GM06990 (cell line): ENCODE measurements around the gene FAM83G.
"Not testable (repeated sequence)": the region's sequence is repeated elsewhere in the genome, so short reads cannot be mapped to it uniquely, and the experiment has no call there.

Experiments used
- DNase-seq: peaks from one replicate; pipeline ENCODE4 v3.0.0-alpha.2; 2011; ENCODE audit not compliant: insufficient read length; ENCODE audit errors: extremely low read depth
- H3K27me3 ChIP-seq: replicated peaks from 2 replicates; pipeline ENCODE4 v1.6.0; 2011; ENCODE audit warnings: low read length; ENCODE audit not compliant: control insufficient read depth, insufficient read depth
- H3K36me3 ChIP-seq: 2 replicates; pipeline ENCODE4 v1.5.1; 2011; ENCODE audit warnings: low read length; ENCODE audit not compliant: control insufficient read depth, insufficient read depth
- H3K4me3 ChIP-seq: replicated peaks from 2 replicates; pipeline ENCODE4 v1.5.1; 2011; ENCODE audit warnings: low read depth, mild to moderate bottlenecking, control low read depth, low read length
- TF ChIP-seq, protein P1 (sequence below): IDR thresholded peaks from 2 replicates; pipeline ENCODE4 v1.5.1; 2011; ENCODE audit warnings: low read length, control low read depth, mild to moderate bottlenecking, inconsistent platforms; ENCODE audit not compliant: insufficient read depth, poor library complexity, severe bottlenecking

Gene FAM83G

DNA sequence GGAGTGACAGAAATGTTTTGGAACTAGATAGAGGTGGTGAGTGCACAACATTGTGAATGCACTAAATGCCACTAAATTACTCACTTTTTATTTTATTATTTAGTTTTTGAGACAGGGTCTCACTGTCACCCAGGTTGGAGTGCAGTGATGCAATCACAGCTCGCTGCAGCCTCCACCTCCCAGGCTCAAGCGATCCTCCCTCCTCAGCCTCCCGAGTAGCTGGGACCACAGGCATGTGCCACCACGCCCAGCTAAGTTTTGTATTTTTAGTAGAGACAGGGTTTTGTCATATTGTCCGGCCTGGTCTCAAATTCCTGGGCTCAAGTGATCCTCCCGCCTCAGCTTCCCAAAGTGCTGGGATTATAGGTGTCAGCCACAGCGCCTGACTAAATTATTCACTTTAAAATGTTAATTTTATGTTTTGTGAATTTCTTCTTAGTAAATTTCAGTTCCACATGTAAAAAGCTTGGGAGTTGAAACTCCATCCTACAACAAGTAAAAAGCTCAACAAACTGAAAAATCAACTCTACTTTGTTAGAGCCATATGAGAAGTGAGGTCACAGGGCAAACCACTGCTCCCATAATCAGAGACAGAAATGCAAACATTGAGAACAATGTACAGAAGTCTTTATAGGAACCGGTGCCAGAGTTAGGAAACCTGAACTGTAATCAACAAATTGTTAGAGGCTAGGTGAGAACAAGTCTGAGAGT lies 66.4 kb downstream of the FAM83G start:
- H3K4me3 ChIP-seq = no peak overlapping the region
- DNase-seq = no peak
- no peaks in the 10 kb centered on the region for H3K36me3 ChIP-seq
- TF ChIP-seq, protein P1, sequence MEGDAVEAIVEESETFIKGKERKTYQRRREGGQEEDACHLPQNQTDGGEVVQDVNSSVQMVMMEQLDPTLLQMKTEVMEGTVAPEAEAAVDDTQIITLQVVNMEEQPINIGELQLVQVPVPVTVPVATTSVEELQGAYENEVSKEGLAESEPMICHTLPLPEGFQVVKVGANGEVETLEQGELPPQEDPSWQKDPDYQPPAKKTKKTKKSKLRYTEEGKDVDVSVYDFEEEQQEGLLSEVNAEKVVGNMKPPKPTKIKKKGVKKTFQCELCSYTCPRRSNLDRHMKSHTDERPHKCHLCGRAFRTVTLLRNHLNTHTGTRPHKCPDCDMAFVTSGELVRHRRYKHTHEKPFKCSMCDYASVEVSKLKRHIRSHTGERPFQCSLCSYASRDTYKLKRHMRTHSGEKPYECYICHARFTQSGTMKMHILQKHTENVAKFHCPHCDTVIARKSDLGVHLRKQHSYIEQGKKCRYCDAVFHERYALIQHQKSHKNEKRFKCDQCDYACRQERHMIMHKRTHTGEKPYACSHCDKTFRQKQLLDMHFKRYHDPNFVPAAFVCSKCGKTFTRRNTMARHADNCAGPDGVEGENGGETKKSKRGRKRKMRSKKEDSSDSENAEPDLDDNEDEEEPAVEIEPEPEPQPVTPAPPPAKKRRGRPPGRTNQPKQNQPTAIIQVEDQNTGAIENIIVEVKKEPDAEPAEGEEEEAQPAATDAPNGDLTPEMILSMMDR = no peak
- no peaks in the 10 kb centered on the region for H3K27me3 ChIP-seq

GRCh38 chr17:18933102-18934058 lies 71.2 kb downstream of the FAM83G start:
- peak; percentile 27 for DNase-seq

DNA sequence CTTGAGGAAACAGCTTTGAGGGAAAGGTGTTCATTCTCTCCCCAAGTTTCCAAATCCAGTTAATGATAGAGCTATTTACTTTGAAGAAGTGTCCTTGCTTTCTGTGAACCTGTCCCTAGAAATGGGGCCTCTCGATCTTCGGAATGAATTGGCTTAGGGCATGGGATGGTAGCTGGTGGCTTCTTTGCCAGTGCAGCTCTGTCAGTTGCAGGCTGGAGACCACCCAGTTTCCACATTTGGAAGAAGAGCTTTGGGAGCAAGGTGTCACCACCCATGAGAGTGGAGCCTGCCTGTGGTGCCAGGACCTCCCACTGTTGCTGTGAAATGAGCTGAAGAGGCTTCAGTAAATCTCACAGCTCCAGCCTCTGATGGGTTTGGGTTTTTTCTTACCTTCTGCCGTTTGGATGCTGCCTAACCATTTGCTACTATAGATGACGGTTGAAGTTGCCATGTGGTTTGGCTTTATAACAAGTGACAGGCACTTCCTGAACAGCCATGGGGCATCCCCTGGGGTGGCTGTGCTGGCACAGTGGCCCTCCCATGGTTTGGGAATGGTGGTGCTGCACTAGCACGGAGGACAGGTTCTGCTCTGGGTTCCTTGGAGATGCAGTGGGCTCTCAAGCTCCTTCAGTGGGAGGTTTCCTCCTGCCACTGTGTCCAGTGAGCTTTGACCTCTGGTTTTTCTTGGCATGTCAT lies 72.1 kb downstream of the FAM83G start:
- no peak overlapping the region for H3K4me3 ChIP-seq
- H3K36me3 ChIP-seq = peaks cover 14% of the 10 kb centered on the region
- no peak for DNase-seq
- TF ChIP-seq, protein P1 = no peak
- no peaks in the 10 kb centered on the region for H3K27me3 ChIP-seq

More at GRCh38 chr17:18933102-18934058, 71.2 kb downstream of the FAM83G start:
- TF ChIP-seq, protein P1 = no peak
- Histone ChIP-seq H3K36me3 (peaks cover 10% of the 10 kb centered on the region), H3K4me3 (no peak overlapping the region), H3K27me3 (no peaks in the 10 kb centered on the region)

GRCh38 chr17:18928628-18929125 lies 75.9 kb downstream of the FAM83G start:
- Histone ChIP-seq H3K27me3 (no peaks in the 10 kb centered on the region), H3K36me3 (peaks cover 14% of the 10 kb centered on the region), H3K4me3 (no peak overlapping the region)
- TF ChIP-seq, protein P1 = no peak
- DNase-seq = no peak

GRCh38 chr17:18925187-18925586 lies 79.4 kb downstream of the FAM83G start:
- Histone ChIP-seq H3K4me3 (no peak overlapping the region), H3K36me3 (peaks cover 10% of the 10 kb centered on the region), H3K27me3 (no peaks in the 10 kb centered on the region)
- no peak for DNase-seq
- TF ChIP-seq, protein P1 = no peak

- not testable (repeated sequence) for H3K27me3 ChIP-seq, DNase-seq, H3K36me3 ChIP-seq, H3K4me3 ChIP-seq
Measured at GRCh38 chr17:18922596-18922995, 82.0 kb downstream of the FAM83G start.
